Sciatic nerve (tissue), 2 donors: ENCODE data around the gene PPP1R14D. TPM values are rescaled to one million over a fixed set of nuclear protein-coding genes. Genes with fewer than 3 reads are reported as not detected.
A peak's percentile ranks its signal among the peaks of the same experiment; 100 is the strongest.
"Not testable (repeated sequence)": the region's sequence is repeated elsewhere in the genome, so short reads cannot be mapped to it uniquely, and the experiment has no call there.

Source experiments
- ATAC-seq: fragments of 200-7000 bp; cut with Tn5 transposase; one replicate; pipeline ENCODE4 v1.9.1; 2020; ENCODE audit warnings: mild to moderate bottlenecking, moderate library complexity
- DNase-seq: peaks from one replicate; pipeline ENCODE4 v3.0.0-alpha.2; 2020; ENCODE audit warnings: low spot score
- intact Hi-C: fragments of 100-400 bp; cut with DNase I; formaldehyde crosslinking; loops from one replicate; pipeline ENCODE4 v1.14.2; 2022
- total RNA-seq: library from RNA; stranded (reverse); fragmentation: NEBNext Ultra II Directional; extraction: Animal tissue kit (Norgen Biotek cat#: 25700); gene quantifications from one replicate; pipeline ENCODE4 v1.2.1, GENCODE V29; 2021
- donor health status: DM: no; HTN: no; CAD: no.
- donor health status: DM: no; HTN: no; CAD: no.

PPP1R14D gene
- not detected for total RNA-seq

- DNase-seq (no peak), ATAC-seq (no peak)
- intact Hi-C loops = no loop called here
Measured at GRCh38 chr15:40828447-40829036, at the start of gene PPP1R14D. PPP1R14D (minus strand) TSS chr15:40828708; CDS start chr15:40828641, 67 bp downstream.

GRCh38 chr15:40877694-40878093, 49.2 kb upstream of the PPP1R14D start:
- ATAC-seq = no peak
- intact Hi-C loops = no loop called here
- no peak for DNase-seq

- DNase-seq = no peak
- intact Hi-C loops = no loop called here
Measured at GRCh38 chr15:40875991-40876730, 47.7 kb upstream of the PPP1R14D start.

DNA sequence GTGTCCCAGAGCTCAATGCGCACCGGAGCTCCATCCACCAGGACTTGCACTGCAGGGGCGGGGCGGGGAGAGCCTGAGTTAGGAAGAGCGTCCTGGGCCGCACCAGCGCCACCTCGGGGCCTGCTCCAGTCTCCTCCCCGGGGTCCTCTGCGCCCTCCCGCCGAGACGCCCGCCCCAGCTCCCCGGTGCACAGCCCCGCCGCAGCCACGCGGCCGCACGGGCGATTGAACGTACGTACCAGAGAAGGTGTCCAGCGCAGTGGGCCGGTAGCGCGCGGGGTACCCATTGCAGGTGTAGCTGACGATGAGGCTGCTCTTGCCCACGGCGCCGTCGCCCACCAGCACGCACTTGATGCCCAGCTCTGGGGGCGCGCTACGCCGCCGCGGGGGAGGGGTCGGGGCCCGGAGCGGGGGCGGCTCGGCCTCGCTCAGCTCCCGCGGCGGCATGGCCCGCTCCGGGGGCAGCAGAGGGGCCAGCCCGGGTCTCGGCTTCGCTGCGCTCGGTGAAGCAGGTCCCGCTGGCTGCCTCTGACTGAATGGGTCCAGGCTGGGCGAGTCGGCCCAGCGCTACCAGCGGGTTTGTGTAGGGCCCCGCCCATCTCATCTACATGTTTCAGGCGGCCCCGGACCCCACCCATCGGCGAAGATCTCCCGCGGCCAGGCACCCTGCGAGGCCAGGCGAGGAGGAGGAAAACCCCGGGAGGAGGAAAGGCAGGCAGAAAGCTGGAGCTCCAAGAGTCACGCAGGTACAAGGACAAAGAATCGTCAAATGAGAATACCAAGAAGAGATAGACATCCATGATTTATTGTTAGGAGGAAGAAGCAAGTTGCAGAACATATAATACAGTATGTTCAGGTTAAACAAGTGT, 45.4 kb upstream of the PPP1R14D start, which contains the start of gene RHOV:
Gene RHOV, minus strand, starts transcription at position 541 of the 868 bp plus-strand sequence. Its CDS starts 95 bp downstream, at position 446.
- ATAC-seq (peak; percentile 62), DNase-seq (peak; percentile 61)
- intact Hi-C loops = no loop called here

More at GRCh38 chr15:40875991-40876730, 47.7 kb upstream of the PPP1R14D start:
- ATAC-seq = no peak

DNA sequence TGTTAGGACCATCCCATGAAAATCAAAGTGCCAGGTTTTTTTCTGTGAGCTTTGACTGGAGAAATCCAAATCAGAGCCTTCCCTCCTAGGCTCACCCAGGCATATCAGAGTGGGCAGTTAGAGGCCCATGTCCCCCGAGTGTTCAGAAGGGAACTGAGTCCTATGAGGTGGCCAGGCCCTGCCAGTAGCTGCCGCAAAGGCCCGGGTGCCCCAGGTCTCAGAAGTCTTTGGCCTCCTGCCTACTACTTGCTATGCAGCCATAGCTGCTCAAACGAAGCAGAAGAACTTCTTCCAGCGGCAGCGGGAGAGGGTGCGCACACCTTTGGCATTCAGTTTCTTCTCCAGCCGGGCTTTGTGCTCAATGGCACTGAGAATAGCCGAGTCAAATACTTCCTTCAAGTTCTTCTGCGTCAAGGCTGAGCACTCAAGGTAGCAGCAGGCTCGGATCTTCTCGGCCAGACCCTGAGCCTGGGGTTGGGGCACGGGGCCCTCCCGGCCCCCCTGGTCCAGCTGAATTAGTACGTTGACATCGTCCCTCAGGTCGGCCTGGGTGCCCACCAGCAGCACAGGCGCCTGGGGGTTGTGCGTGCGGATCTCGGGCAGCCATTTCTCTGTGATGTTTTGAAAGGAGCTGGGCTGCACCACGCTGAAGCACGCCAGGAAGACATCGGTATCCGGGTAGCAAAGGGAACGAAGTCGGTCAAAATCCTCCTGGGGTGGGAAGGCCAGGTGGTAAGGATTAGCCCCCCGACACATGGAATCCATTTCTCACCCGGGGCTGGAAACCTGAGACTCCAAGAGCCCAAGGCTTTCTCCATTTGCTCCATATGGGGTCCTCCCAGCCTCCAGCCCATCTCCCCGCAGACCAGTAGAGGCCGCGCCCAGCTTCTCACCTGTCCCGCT, 44.5 kb upstream of the PPP1R14D start:
- ATAC-seq (no peak), DNase-seq (no peak)
- intact Hi-C loops = no loop called here

DNA sequence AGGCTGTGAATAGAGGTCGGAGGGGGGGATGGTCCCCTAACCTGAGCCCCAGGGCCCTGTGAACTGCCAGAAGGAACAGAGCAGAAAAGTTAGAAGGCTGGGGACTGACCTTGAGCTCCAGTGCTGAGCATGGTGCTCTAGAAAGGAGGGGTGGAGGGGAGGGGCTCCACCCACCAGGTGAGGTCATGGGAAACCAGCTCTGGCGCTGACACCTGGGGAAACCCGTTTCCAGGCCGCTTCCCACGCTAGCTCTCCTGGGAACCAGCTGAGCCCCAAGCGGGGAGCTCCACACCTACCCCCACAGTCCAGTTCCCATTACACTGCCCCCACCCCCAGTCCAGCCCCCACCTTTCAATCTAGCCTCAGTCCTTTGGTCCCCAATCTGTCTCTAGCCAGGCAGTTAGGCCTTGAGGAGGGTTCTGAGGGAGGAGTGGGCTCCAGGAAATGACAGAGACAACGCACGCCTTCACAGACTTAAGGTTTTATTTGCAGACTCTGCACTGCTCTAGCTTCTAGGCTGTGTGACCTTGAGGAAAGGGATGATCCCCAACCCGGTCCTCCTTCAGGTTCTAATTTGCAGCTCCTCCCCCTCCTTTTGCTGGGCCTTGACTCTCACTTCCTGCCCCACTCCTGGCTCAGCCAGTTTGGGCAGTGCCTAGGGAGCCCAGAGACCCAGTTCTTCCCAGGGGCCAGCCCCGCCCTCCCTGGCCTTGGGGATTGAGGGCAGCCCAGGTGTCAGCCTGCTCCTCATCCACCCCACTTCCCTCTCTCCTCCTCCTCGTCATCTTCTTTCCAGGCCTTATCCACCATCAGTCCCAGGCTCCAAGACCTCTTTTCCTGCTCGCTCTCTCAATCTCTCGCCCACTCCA, 43.5 kb upstream of the PPP1R14D start:
- intact Hi-C loops = no loop called here
- ATAC-seq (peak; percentile 17), DNase-seq (no peak)

GRCh38 chr15:40870716-40871115, 42.2 kb upstream of the PPP1R14D start:
- DNase-seq (no peak), ATAC-seq (no peak)
- intact Hi-C loops = no loop called here

- no peak for ATAC-seq
- intact Hi-C loops = no loop called here
Measured at GRCh38 chr15:40869686-40870085, 41.2 kb upstream of the PPP1R14D start.

GRCh38 chr15:40867199-40867598, 38.7 kb upstream of the PPP1R14D start:
- intact Hi-C loops = no loop called here
- no peak for ATAC-seq
- no peak for DNase-seq

More at GRCh38 chr15:40869686-40870085, 41.2 kb upstream of the PPP1R14D start:
- DNase-seq = no peak

DNA sequence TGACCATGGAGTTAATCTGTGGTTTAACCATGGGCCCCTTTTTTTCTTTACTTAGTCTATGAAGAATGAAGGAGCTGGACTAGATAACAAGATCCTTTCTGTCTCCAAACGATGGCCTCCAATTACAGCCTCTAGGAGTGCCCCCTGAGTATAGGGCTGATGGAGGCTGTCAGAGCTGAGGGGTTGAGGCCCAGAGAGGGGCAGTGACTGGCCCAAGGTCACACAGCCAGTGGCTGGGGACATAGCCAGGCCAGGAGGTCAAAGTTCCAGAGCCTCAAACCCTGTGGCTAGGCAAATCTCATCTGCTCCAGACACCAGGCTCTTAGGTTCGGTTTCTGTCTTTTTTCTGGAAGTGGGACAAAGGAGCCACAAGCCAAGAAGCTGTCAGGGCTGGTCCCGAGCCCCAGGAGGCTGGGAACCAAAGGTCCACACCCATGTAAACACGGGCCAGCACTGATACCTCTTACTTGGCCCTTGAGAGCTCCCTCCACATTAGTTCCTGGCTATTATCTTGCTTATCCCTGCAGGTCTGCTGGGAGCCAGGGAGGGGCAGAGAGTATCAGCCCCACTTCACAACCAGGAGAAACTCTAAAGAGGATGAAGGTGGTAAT, 35.3 kb upstream of the PPP1R14D start:
- no peak for ATAC-seq
- intact Hi-C loops = no loop called here
- no peak for DNase-seq

DNA sequence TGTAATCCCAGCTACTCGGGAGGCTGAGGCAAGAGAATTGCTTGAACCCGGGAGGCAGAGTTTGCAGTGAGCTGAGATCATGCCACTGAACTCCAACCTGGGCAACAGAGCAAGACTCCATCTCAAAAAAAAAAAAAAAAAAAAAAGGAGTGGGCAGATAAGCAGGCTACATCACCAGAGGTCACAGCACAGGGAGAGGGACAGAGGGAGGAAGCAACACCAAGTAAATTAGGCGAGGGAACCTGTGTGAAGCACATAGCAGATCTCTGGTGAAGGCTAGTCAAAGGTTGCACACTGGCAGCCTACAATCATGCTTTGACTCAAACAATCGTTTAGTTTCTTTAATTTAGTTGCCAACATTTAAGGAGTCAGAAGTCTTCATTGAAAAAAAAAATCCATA, 32.6 kb upstream of the PPP1R14D start:
- ATAC-seq, DNase-seq, intact Hi-C loops: not testable (repeated sequence)

GRCh38 chr15:40859206-40859851, 30.8 kb upstream of the PPP1R14D start:
- intact Hi-C loops = no loop called here
- ATAC-seq (peak; percentile 47), DNase-seq (peak; percentile 77)

- intact Hi-C loops = no loop called here
- DNase-seq (no peak), ATAC-seq (no peak)
Measured at GRCh38 chr15:40858706-40859105, 30.2 kb upstream of the PPP1R14D start.

- DNase-seq (peak; percentile 82), ATAC-seq (peak; percentile 88)
- intact Hi-C loops = no loop called here
Measured at GRCh38 chr15:40857601-40858341, 29.3 kb upstream of the PPP1R14D start.

DNA sequence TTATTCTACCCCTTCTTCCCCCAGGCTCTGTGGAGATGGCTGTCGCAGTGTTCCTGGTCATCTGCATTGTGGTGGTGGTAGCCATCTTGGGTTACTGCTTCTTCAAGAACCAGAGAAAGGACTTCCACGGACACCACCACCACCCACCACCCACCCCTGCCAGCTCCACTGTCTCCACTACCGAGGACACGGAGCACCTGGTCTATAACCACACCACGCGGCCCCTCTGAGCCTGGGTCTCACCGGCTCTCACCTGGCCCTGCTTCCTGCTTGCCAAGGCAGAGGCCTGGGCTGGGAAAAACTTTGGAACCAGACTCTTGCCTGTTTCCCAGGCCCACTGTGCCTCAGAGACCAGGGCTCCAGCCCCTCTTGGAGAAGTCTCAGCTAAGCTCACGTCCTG, 28.2 kb upstream of the PPP1R14D start:
- intact Hi-C loops = no loop called here
- ATAC-seq = no peak
- DNase-seq = no peak

DNA sequence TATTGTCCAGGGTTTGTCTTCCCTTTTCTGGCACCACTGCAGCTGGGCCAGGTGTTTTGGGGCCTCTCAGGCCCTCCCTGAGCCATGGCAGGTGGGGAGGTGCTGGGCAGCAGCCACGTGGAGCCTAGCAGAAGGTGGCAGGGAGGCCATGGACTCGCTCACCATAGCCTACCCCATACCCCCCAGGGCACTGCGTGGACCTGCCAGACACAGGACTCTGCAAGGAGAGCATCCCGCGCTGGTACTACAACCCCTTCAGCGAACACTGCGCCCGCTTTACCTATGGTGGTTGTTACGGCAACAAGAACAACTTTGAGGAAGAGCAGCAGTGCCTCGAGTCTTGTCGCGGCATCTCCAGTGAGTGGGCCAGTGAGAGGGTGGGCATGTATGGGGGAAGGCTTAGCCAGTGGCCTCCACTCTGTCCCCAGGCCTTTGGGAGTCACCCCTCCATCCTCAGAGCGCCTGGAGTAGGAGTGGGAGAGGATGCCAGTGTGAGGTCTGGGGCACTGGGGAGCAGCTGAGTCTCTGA, 27.3 kb upstream of the PPP1R14D start:
- ATAC-seq = no peak
- DNase-seq = no peak
- intact Hi-C loops = no loop called here
